ENCODE results near the gene CALB2. TPM values are rescaled to one million over a fixed set of nuclear protein-coding genes. Genes with fewer than 3 reads are reported as not detected.

The CALB2 gene
- total and polyA plus RNA-seq, 2 of the 4 experiments (the other 2 are of a cell fraction) = 0.18 to 0.32 TPM

DNA sequence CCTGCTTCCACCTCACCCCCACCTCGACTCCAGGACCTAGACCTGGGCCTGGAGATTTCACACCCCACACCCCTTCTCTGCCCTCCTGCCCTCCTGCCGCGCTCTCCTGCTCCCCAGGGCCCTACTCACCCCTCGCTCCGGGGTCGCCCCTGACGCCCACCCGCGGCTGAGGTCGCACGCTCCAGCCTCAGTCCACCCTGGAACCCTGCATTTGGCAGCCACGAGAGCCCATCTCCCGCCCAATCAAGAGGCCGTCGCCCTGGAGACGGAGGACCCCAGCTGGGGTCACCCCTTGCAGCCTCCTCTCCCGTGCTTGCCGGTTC lies 67.2 kb downstream of the CALB2 start:
- no peak overlapping the region for H3K14ac ChIP-seq (replicated peaks; ENCODE audit: low read depth, low read length)
- intact Hi-C loops (cut with micrococcal nuclease) (no loop called here), in situ Hi-C loops (cut with MboI; ENCODE audit: low sequenced_read_pairs) (no loop called here), dilution Hi-C loops (cut with HindIII; ENCODE audit: low sequenced_read_pairs, unreplicated experiment) (no loop called here)
- H3K4ac ChIP-seq (ENCODE audit: low read depth, low read length) = no peak overlapping the region
- TF ChIP-seq RCOR1 (IDR thresholded peaks at IDR 0.05; ENCODE audit: insufficient replicate concordance, low read length) = no peak
- TF ChIP-seq, protein P1, sequence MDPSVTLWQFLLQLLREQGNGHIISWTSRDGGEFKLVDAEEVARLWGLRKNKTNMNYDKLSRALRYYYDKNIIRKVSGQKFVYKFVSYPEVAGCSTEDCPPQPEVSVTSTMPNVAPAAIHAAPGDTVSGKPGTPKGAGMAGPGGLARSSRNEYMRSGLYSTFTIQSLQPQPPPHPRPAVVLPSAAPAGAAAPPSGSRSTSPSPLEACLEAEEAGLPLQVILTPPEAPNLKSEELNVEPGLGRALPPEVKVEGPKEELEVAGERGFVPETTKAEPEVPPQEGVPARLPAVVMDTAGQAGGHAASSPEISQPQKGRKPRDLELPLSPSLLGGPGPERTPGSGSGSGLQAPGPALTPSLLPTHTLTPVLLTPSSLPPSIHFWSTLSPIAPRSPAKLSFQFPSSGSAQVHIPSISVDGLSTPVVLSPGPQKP (IDR thresholded peaks at IDR 0.05; ENCODE audit: borderline replicate concordance, low read depth, low read length) = no peak
- TF ChIP-seq MAFK (IDR thresholded peaks at IDR 0.05; ENCODE audit: low read depth, low read length) = no peak
- TF ChIP-seq, protein P2, sequence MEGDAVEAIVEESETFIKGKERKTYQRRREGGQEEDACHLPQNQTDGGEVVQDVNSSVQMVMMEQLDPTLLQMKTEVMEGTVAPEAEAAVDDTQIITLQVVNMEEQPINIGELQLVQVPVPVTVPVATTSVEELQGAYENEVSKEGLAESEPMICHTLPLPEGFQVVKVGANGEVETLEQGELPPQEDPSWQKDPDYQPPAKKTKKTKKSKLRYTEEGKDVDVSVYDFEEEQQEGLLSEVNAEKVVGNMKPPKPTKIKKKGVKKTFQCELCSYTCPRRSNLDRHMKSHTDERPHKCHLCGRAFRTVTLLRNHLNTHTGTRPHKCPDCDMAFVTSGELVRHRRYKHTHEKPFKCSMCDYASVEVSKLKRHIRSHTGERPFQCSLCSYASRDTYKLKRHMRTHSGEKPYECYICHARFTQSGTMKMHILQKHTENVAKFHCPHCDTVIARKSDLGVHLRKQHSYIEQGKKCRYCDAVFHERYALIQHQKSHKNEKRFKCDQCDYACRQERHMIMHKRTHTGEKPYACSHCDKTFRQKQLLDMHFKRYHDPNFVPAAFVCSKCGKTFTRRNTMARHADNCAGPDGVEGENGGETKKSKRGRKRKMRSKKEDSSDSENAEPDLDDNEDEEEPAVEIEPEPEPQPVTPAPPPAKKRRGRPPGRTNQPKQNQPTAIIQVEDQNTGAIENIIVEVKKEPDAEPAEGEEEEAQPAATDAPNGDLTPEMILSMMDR (conservative IDR thresholded peaks at IDR 0.05; ENCODE audit: low read depth, low read length) = no peak
- TF ChIP-seq CEBPB (IDR thresholded peaks at IDR 0.05; ENCODE audit: low read depth, low read length) = no peak
- no peak for TF ChIP-seq CHD1 (IDR thresholded peaks at IDR 0.05; ENCODE audit: low read depth, low read length)
- TF ChIP-seq POLR2A (IDR thresholded peaks at IDR 0.05; ENCODE audit: low read depth, low read length) = no peak
- no peak for TF ChIP-seq RAD21 (IDR thresholded peaks at IDR 0.05; ENCODE audit: low read length)
- TF ChIP-seq NFE2L2 (IDR thresholded peaks at IDR 0.05; ENCODE audit: low read depth, low read length) = no peak
- TF ChIP-seq FOS (IDR thresholded peaks at IDR 0.05; ENCODE audit: low read depth, low read length) = no peak
- no peak for TF ChIP-seq MAZ (IDR thresholded peaks at IDR 0.05; ENCODE audit: borderline replicate concordance, low read depth, low read length)
- H3K36me3 ChIP-seq (ENCODE audit: control insufficient read depth, insufficient read depth, low read length) = no peaks in the 10 kb centered on the region
- no peaks in the 10 kb centered on the region for H3K9me3 ChIP-seq (ENCODE audit: control insufficient read depth, insufficient read depth, low read length)
- WGBS, 2 experiments (ENCODE audit: extremely low coverage in 2 of 2, insufficient read length in 1 of 2) = 1% methylated on average over 14 of the region's 18 CpGs; no CpG with 5 or more reads in 1 of the 2 experiments
- no peak overlapping the region for H2BK15ac ChIP-seq (ENCODE audit: low read depth, low read length)
- no peak overlapping the region for H2AK9ac ChIP-seq (replicated peaks; ENCODE audit: low read depth, low read length, poor library complexity)
- ChIA-PET POLR2A (ENCODE audit: unreplicated experiment) (no interaction called here), CTCF (interaction anchor here (0.6 kb wide), 1 partner anchor 34 kb away, joined by 3 read pairs; no protein-coding TSS in a partner anchor)
- no peak overlapping the region for H3K18ac ChIP-seq (ENCODE audit: low read depth, low read length)
- no peak overlapping the region for H4K8ac ChIP-seq (ENCODE audit: low read depth in 2 of 2, low read length in 2 of 2)
- H3K23ac ChIP-seq (ENCODE audit: low read depth, low read length) = no peak overlapping the region
- no peak overlapping the region for H2BK120ac ChIP-seq (ENCODE audit: low read depth, low read length)
- H3K4me1 ChIP-seq (ENCODE audit: control insufficient read depth, insufficient read depth, low read length) = no peaks in the 10 kb centered on the region
- H4K20me1 ChIP-seq (ENCODE audit: insufficient read depth, low read length) = no peaks in the 10 kb centered on the region
- no TSS peak for BruUV-seq (replicated peaks)
- peaks cover 18% of the 10 kb centered on the region for H3K27me3 ChIP-seq (ENCODE audit: control insufficient read depth, insufficient read depth, low read length)
- H3K4me2 ChIP-seq (ENCODE audit: low read depth, low read length) = no peak overlapping the region
- no peaks in the 10 kb centered on the region for H3K79me1 ChIP-seq (ENCODE audit: low read depth in 1 of 2, low read length in 2 of 2)
- no peak overlapping the region for H2AFZ ChIP-seq (replicated peaks; ENCODE audit: low read length, poor library complexity)
- no peak overlapping the region for H2BK20ac ChIP-seq (ENCODE audit: low read depth, low read length)
- no peak overlapping the region for H2AK5ac ChIP-seq (ENCODE audit: low read depth, low read length)
- ATAC-seq (ENCODE audit: low read depth) (no peak), DNase-seq (no peak)
- H4K5ac ChIP-seq (ENCODE audit: low read depth, low read length) = no peak overlapping the region
- H3K9ac ChIP-seq (ENCODE audit: low read depth, low read length) = no peak overlapping the region
- no peak overlapping the region for H3K27ac ChIP-seq (ENCODE audit: insufficient read depth, low read length)
- H3K9me1 ChIP-seq (ENCODE audit: insufficient read depth, low read length) = no peaks in the 10 kb centered on the region
- no peak overlapping the region for H2BK5ac ChIP-seq (ENCODE audit: low read depth, low read length, poor library complexity, severe bottlenecking)
- H3K56ac ChIP-seq (ENCODE audit: extremely low read depth, insufficient read depth, low read length) = no peak overlapping the region
- H4K91ac ChIP-seq (ENCODE audit: insufficient read depth, low read depth, low read length) = no peak overlapping the region
- no peak overlapping the region for H3K4me3 ChIP-seq (ENCODE audit: insufficient read depth, low read depth, low read length)
